GM18951 (cell line): ENCODE results near the gene ACTA1.
"Not testable (repeated sequence)": the region's sequence is repeated elsewhere in the genome, so short reads cannot be mapped to it uniquely, and the experiment has no call there.

Experiments
- POLR2A ChIP-seq: IDR thresholded peaks from 4 replicates; pipeline ENCODE4 v1.6.1; 2011; ENCODE audit warnings: mild to moderate bottlenecking; ENCODE audit not compliant: insufficient read length, insufficient read depth; ENCODE audit errors: extremely low read depth
- in situ Hi-C: fragments of 300-500 bp; cut with MboI; formaldehyde crosslinking; loops from one replicate; pipeline ENCODE4 v1.12.0; 2022; ENCODE audit warnings: low sequenced_read_pairs, mixed read lengths, inconsistent platforms; ENCODE audit not compliant: unreplicated experiment

ACTA1 gene

GRCh38 chr1:229433364-229434004, 410 bp downstream of the ACTA1 start:
- no peak for TF ChIP-seq POLR2A
- in situ Hi-C loops: no loop called here

- in situ Hi-C loops: no loop called here
- no peak for TF ChIP-seq POLR2A
Measured at GRCh38 chr1:229432905-229433304, 989 bp downstream of the ACTA1 start.

- no peak for TF ChIP-seq POLR2A
- in situ Hi-C loops: no loop called here
Measured at GRCh38 chr1:229432116-229432461, 1.8 kb downstream of the ACTA1 start.

GRCh38 chr1:229431284-229432115, 2.4 kb downstream of the ACTA1 start:
- TF ChIP-seq POLR2A: no peak

GRCh38 chr1:229430761-229431283, 3.1 kb downstream of the ACTA1 start:
- in situ Hi-C loops: no loop called here
- no peak for TF ChIP-seq POLR2A

More at GRCh38 chr1:229431284-229432115, 2.4 kb downstream of the ACTA1 start:
- in situ Hi-C loops: no loop called here

GRCh38 chr1:229428256-229428655, 5.6 kb downstream of the ACTA1 start:
- in situ Hi-C loops: no loop called here

GRCh38 chr1:229427572-229427971, 6.3 kb downstream of the ACTA1 start:
- no peak for TF ChIP-seq POLR2A

More at GRCh38 chr1:229428256-229428655, 5.6 kb downstream of the ACTA1 start:
- no peak for TF ChIP-seq POLR2A

GRCh38 chr1:229425564-229426159, 8.2 kb downstream of the ACTA1 start:
- TF ChIP-seq POLR2A: no peak
- in situ Hi-C loops: no loop called here

More at GRCh38 chr1:229427572-229427971, 6.3 kb downstream of the ACTA1 start:
- in situ Hi-C loops: no loop called here

GRCh38 chr1:229420765-229421164, 13.1 kb downstream of the ACTA1 start:
- in situ Hi-C loops: no loop called here
- no peak for TF ChIP-seq POLR2A

- TF ChIP-seq POLR2A: no peak
- in situ Hi-C loops: no loop called here
Measured at GRCh38 chr1:229420224-229420623, 13.7 kb downstream of the ACTA1 start.

GRCh38 chr1:229418586-229418985, 15.3 kb downstream of the ACTA1 start:
- in situ Hi-C loops: not testable (repeated sequence)

GRCh38 chr1:229412810-229413209, 21.1 kb downstream of the ACTA1 start:
- in situ Hi-C loops: not testable (repeated sequence)

GRCh38 chr1:229412056-229412455, 21.8 kb downstream of the ACTA1 start:
- in situ Hi-C loops: no loop called here
- no peak for TF ChIP-seq POLR2A
